Liver (tissue), 9 donors: ENCODE data around the gene CUL7. TPM values are rescaled to one million over a fixed set of nuclear protein-coding genes. Genes with fewer than 3 reads are reported as not detected.

Experiments
- DNase-seq: peaks from one replicate; pipeline ENCODE4 v3.0.0-alpha.2; 2017; ENCODE audit warnings: low spot score
- H3K27ac ChIP-seq, 2 donors: one replicate each; pipeline ENCODE4 v1.7.0; 2013; ENCODE audit warnings: inconsistent platforms in 2 of 2, low read length in 2 of 2, control low read depth in 1 of 2, low read depth in 1 of 2, mild to moderate bottlenecking in 1 of 2
- H3K27me3 ChIP-seq, 4 donors: one replicate each; pipeline versions ENCODE4 v1.6.1 to v1.7.0; 2013; ENCODE audit warnings: low read length in 3 of 4, inconsistent platforms in 1 of 4, mild to moderate bottlenecking in 1 of 4, moderate library complexity in 1 of 4; ENCODE audit not compliant: control insufficient read depth in 4 of 4, insufficient read depth in 4 of 4
- H3K36me3 ChIP-seq, 4 donors: one replicate each; pipeline versions ENCODE4 v1.6.1 to v1.7.0; 2013; ENCODE audit warnings: low read length in 3 of 4, mild to moderate bottlenecking in 3 of 4, low read depth in 1 of 4, moderate library complexity in 1 of 4; ENCODE audit not compliant: control insufficient read depth in 4 of 4, insufficient read depth in 3 of 4
- H3K4me1 ChIP-seq, 4 donors: one replicate each; pipeline versions ENCODE4 v1.6.1 to v1.7.0; 2013; ENCODE audit warnings: low read length in 3 of 4, mild to moderate bottlenecking in 3 of 4, moderate library complexity in 1 of 4; ENCODE audit not compliant: control insufficient read depth in 4 of 4, insufficient read depth in 4 of 4
- H3K4me3 ChIP-seq, 3 donors: one replicate each; pipeline versions ENCODE4 v1.6.1 to v1.7.0; 2013; ENCODE audit warnings: low read length in 3 of 3, control low read depth in 1 of 3, low read depth in 1 of 3, mild to moderate bottlenecking in 1 of 3
- H3K9ac ChIP-seq, 2 donors: one replicate each; pipeline ENCODE4 v1.7.0; 2013; ENCODE audit warnings: low read length in 2 of 2, mild to moderate bottlenecking in 2 of 2, moderate library complexity in 2 of 2, control low read depth in 1 of 2, low read depth in 1 of 2
- H3K9me3 ChIP-seq, 4 donors: one replicate each; pipeline versions ENCODE4 v1.6.1 to v1.7.0; 2013; ENCODE audit warnings: low read length in 3 of 4; ENCODE audit not compliant: control insufficient read depth in 4 of 4
- ATF3 ChIP-seq: IDR thresholded peaks from 2 replicates; pipeline ENCODE4 v1.6.1; 2016; ENCODE audit warnings: antibody characterized with exemption
- CTCF ChIP-seq: fragments of 150-350 bp; IDR thresholded peaks from 2 replicates; pipeline ENCODE4 v1.5.1; 2017; ENCODE audit warnings: improper control_type of control experiment, low read depth, low read length; ENCODE audit not compliant: missing input control
- EGR1 ChIP-seq, 2 donors: IDR thresholded peaks; 2 replicates each; pipeline ENCODE4 v1.6.1; 2016 to 2018; ENCODE audit warnings: antibody characterized with exemption in 2 of 2, low read depth in 2 of 2
- FOXA1 ChIP-seq: IDR thresholded peaks from 2 replicates; pipeline ENCODE4 v1.6.1; 2016; ENCODE audit warnings: antibody characterized with exemption
- FOXA2 ChIP-seq: IDR thresholded peaks from 2 replicates; pipeline ENCODE4 v1.6.1; 2016; ENCODE audit warnings: antibody characterized with exemption
- GABPA ChIP-seq, 2 donors: IDR thresholded peaks in 1 of 2; conservative IDR thresholded peaks in 1 of 2; 2 replicates each; pipeline ENCODE4 v1.6.1; 2016; ENCODE audit warnings: antibody characterized with exemption in 2 of 2, mild to moderate bottlenecking in 1 of 2, moderate library complexity in 1 of 2
- HNF4A ChIP-seq, 2 donors: conservative IDR thresholded peaks; 2 replicates each; pipeline ENCODE4 v1.6.1; 2016; ENCODE audit warnings: antibody characterized with exemption in 2 of 2, mild to moderate bottlenecking in 2 of 2
- HNF4G ChIP-seq: IDR thresholded peaks from 2 replicates; pipeline ENCODE4 v1.6.1; 2016; ENCODE audit warnings: antibody characterized with exemption
- JUND ChIP-seq, 2 donors: IDR thresholded peaks; 2 replicates each; pipeline ENCODE4 v1.6.1; 2016; ENCODE audit warnings: antibody characterized with exemption in 2 of 2
- NR2F2 ChIP-seq: IDR thresholded peaks from 2 replicates; pipeline ENCODE4 v1.6.1; 2016; ENCODE audit warnings: antibody characterized with exemption
- RAD21 ChIP-seq, 2 donors: IDR thresholded peaks; 2 replicates each; pipeline ENCODE4 v1.6.1; 2016; ENCODE audit warnings: antibody characterized with exemption in 2 of 2, mild to moderate bottlenecking in 2 of 2
- REST ChIP-seq: IDR thresholded peaks from 2 replicates; pipeline ENCODE4 v1.6.1; 2016; ENCODE audit warnings: antibody characterized with exemption, mild to moderate bottlenecking
- RXRA ChIP-seq, 2 donors: IDR thresholded peaks; 2 replicates each; pipeline ENCODE4 v1.6.1; 2017 to 2018; ENCODE audit warnings: antibody characterized with exemption in 2 of 2, mild to moderate bottlenecking in 1 of 2
- TAF1 ChIP-seq: conservative IDR thresholded peaks from 2 replicates; pipeline ENCODE4 v1.6.1; 2016; ENCODE audit warnings: antibody characterized with exemption, mild to moderate bottlenecking
- ZBTB33 ChIP-seq: IDR thresholded peaks from 2 replicates; pipeline ENCODE4 v1.6.1; 2016; ENCODE audit warnings: antibody characterized with exemption
- WGBS: extraction: QIAGEN DNeasy Blood & Tissue Kit; methylation state at CpG from one replicate; pipeline ENCODE4 v1.1.7; 2013; 5-methylcytosine and 5-hydroxymethylcytosine counted together
- polyA plus RNA-seq, 2 donors: library from polyadenylated mRNA; stranded (reverse) in 1 of 2; unstranded in 1 of 2; fragments of 200-250 nt in 1 of 2; fragments of >200 nt in 1 of 2; fragmentation: Nextera tagmentation in 1 of 2; extraction: Ambion mirVana in 1 of 2; gene quantifications; one replicate each; pipeline versions ENCODE4 v1.2.1 to v1.2.3, GENCODE V29; 2013 to 2015
- total RNA-seq, 2 donors: library from RNA; depleted of rRNA; stranded (reverse); fragments of >200 nt; gene quantifications; one replicate each; pipeline ENCODE4 v1.2.3, GENCODE V29; 2014
- donor health status: healthy.
- donor health status: healthy.
- donor health status: healthy.
- donor health status: healthy.
- donor health status: healthy.

The CUL7 gene
- total and polyA plus RNA-seq, 4 donors, result 2.2 to 10.4 (median 7.7) TPM

GRCh38 chr6:43013097-43013842 is 40.4 kb downstream of the CUL7 start:
- no peaks in the 10 kb centered on the region for H3K9me3 ChIP-seq
- no peaks in the 10 kb centered on the region for H3K27me3 ChIP-seq
- WGBS, result 7% methylated on average over 25 of the region's 25 CpGs
- H3K4me1 ChIP-seq, result peaks cover 3 to 36% (median 23%) of the 10 kb centered on the region in 4 donors
- H3K27ac ChIP-seq, result peak overlapping the region in 1 of 2 donors; percentile 55
- no peak for DNase-seq
- peak overlapping the region; percentile 36 to 42 for H3K9ac ChIP-seq
- peaks cover 2 to 48% (median 25%) of the 10 kb centered on the region in 4 donors for H3K36me3 ChIP-seq
- TF ChIP-seq ZBTB33 (no peak), JUND (IDR thresholded peaks at IDR 0.05) (no peak), RAD21 (IDR thresholded peaks at IDR 0.05) (no peak), RXRA (IDR thresholded peaks at IDR 0.05) (no peak), TAF1 (no peak), GABPA (IDR thresholded peaks at IDR 0.05 in 1 of 2, conservative IDR thresholded peaks at IDR 0.05 in 1 of 2) (no peak), REST (no peak), EGR1 (IDR thresholded peaks at IDR 0.05; ENCODE audit: low read depth in 2 of 2) (no peak), NR2F2 (no peak), CTCF (no peak), FOXA1 (no peak)
- H3K4me3 ChIP-seq, result peak overlapping the region; percentile 38 to 70 (median 60)

- TF ChIP-seq NR2F2 (no peak), HNF4A (conservative IDR thresholded peaks at IDR 0.05) (no peak), FOXA2 (no peak), ATF3 (no peak), EGR1 (IDR thresholded peaks at IDR 0.05; ENCODE audit: low read depth in 2 of 2) (no peak), TAF1 (no peak), HNF4G (no peak), GABPA (IDR thresholded peaks at IDR 0.05 in 1 of 2, conservative IDR thresholded peaks at IDR 0.05 in 1 of 2) (no peak)
- DNase-seq, result no peak
- Histone ChIP-seq H3K36me3 (peaks cover 2 to 48% (median 24%) of the 10 kb centered on the region in 4 donors), H3K9me3 (no peaks in the 10 kb centered on the region), H3K27me3 (no peaks in the 10 kb centered on the region), H3K4me1 (peaks cover 3 to 36% (median 23%) of the 10 kb centered on the region in 4 donors), H3K9ac (no peak overlapping the region), H3K4me3 (no peak overlapping the region), H3K27ac (no peak overlapping the region)
- 90% methylated on average over 6 of the region's 6 CpGs for WGBS
Observed at GRCh38 chr6:43012364-43012763, 41.3 kb downstream of the CUL7 start.
